GM19328 (cell line): ENCODE results near the gene CACNA2D4.

Experiments used
- ATAC-seq: cut with Tn5 transposase; IDR thresholded peaks from one replicate; pipeline ENCODE4 v1.9.1; 2021; ENCODE audit warnings: mild to moderate bottlenecking, moderate library complexity; ENCODE audit not compliant: unreplicated experiment

CACNA2D4 gene

DNA sequence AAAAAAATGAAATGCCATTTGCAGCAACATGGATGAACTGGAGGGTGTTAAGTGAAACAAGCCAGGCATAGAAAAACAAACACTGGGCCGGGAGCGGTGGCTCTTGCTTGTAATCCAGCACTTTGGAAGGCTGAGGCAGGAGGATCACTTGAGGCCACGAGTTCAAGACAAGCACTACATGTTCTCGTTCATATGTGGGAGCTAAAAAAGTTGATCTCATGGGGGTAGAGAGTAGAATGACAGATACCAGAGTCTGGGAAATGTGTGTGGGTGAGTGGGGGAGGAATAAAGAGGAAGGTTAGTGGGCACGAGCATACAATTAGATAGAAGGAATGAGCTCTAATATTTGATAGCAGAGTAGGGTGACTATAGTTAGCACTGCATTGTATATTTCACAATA, 21.5 kb downstream of the CACNA2D4 start:
- no peak for ATAC-seq

- no peak for ATAC-seq
Observed at GRCh38 chr12:1890810-1891209, 27.6 kb downstream of the CACNA2D4 start.

GRCh38 chr12:1890119-1890703, 28.2 kb downstream of the CACNA2D4 start:
- ATAC-seq = no peak

DNA sequence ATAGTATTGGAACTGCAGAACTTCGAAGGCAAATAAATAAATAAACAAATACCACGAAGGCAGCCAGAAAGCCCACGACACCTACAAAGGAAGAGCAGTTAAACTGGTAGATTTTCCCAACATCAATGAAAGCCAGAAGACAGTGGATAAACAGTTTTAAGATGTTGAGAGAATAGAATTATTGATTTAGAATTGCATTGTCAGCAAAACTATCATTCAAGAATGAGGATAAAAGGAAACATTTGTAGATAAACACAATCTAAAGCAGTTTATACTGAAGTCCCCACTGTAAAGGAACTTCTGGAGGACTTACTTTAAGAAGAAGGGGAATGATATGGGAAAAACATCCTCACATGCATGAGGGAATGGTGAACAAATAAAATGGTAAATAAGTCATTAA, 29.5 kb downstream of the CACNA2D4 start:
- ATAC-seq = no peak

GRCh38 chr12:1886396-1887008, 31.9 kb downstream of the CACNA2D4 start:
- no peak for ATAC-seq

DNA sequence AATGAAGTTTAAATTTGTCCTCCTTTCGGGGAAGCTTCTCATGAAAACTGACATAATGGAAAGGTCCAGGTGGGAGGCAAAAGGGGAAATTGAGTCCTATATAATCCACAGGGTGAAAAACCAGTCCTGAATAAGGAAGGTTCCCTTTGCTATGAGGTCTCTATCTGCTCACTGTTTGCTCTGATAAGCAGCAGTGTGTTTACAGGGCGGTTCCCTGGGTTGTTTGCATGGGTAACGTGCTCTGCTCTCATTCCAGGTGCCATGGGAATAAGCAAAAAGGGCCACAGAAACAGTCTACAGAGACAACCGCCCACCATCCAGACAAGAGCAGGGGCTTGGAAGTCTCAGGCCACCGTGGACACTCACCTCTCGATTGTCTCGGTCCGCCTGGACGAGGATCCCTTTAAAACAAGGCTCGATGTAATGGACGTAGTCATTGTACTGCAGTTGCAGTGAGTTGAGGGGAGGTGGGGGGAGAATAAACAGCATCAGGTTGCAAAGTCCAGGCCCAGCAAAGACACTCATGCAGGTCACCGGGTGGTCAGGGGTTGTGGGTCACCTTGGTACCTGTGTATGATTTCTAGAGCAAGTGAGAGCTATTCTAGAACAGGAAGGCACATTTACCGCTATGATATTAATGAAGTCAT, 32.7 kb downstream of the CACNA2D4 start:
- no peak for ATAC-seq

GRCh38 chr12:1885082-1885596, 33.3 kb downstream of the CACNA2D4 start:
- no peak for ATAC-seq

DNA sequence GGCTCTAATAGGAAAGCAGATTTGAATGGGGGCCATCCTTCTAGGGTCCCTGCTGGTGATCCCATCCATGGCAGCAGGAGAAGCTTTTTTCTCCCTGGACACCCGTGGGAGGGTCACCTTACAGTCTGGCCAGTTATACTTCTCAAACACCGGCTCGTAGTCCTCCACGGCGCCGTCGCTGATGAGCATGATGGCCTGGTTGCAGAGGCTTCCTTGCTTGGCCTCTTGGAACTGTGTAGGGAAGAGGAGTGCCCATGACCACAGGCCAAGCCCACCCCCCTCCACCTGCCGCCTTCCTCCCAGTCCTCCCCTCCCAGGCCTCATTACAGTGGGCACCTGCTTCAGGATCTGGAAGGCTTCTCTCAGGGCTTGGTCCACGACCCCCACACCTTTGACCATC, 33.8 kb downstream of the CACNA2D4 start:
- no peak for ATAC-seq

GRCh38 chr12:1883513-1883912, 34.9 kb downstream of the CACNA2D4 start:
- no peak for ATAC-seq

DNA sequence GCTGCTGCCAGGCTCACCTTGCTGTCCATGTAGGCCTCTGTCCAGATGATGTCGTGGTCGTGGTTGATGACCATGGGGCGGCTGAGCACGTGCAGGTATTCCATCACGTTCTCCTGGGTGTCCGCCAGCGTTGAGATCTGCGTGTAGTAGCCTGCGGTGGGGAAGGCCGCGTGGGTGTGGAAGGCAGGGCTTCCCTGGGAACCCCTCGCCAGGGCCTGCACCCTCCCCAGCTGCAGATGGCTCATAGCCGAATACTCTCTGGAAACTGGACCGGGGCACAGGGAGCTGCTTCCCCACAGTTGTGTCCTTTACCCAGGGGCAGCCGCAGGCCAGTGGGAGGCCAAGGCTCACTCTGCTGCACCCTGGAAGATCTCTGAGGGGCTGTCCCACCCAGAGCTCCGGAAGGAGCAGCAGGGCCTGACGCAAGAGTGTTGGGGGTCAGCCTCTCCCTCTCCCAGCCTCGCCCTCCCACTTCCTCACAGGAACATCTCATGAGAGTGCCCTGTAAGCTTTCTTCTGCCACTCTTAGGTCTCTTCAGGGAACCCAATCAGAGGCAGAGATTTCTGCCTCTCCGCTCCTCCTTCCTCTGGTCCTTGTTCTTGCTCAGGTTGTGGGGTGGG, 35.5 kb downstream of the CACNA2D4 start:
- no peak for ATAC-seq

- ATAC-seq = no peak
Observed at GRCh38 chr12:1882405-1882804, 36.0 kb downstream of the CACNA2D4 start.

DNA sequence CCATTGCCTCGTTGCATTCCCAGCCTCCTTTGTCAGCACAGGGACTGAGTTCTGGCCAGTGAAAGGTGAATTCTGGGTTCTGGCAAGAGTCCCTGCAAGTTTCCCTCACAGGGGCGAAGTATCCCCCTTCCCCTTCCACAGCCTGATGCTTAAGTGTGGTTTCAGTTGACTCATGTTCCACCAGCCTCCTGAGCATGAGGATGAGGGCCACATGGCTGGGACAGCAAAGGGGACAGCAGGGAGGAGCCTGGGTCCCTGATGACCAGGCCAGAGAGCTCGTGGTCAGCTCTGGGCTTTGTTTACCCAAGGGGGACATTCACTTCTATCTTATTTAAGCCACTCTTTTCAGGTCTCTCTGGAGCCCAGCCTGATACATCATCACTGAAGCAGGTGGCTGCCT, 36.5 kb downstream of the CACNA2D4 start:
- ATAC-seq = no peak

DNA sequence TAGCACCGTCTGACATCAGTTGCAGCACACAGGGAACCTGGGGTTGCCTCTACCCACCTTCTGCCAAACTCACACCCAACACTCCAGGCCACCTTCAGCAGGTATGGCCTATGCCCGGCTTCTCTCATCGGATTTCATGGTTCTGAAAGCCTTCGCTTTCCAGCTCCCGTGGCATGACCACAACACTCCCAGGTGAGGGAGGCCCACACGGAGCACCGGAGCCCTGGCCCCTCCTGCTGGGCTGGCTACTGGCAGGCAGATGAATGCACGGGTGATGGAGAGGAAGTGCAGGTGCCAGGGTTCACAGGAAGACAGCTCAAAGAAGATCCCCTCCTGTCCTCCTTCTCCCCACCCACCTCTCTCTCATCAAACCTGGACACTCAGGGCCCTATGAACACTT, 37.2 kb downstream of the CACNA2D4 start:
- ATAC-seq = no peak

DNA sequence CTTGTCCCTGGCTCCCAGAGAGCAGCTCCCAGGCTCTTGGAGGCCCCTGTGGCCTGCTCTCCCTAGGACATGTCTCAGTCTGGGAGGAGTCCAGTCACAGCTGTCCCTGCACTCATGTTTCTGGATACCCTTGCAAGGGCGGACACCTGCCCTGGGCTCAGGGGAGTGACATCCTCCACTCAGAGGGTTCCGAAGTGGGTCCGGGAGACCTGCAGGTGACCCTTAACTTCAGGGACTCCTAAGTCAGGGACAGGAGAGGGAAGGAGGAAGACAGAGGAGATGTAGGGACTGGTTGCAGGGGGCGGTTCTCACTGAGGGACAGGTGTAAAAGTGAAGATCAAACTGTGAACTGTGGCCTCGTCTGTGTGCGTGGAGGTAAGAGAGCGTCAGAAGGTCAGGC, 37.6 kb downstream of the CACNA2D4 start:
- no peak for ATAC-seq

DNA sequence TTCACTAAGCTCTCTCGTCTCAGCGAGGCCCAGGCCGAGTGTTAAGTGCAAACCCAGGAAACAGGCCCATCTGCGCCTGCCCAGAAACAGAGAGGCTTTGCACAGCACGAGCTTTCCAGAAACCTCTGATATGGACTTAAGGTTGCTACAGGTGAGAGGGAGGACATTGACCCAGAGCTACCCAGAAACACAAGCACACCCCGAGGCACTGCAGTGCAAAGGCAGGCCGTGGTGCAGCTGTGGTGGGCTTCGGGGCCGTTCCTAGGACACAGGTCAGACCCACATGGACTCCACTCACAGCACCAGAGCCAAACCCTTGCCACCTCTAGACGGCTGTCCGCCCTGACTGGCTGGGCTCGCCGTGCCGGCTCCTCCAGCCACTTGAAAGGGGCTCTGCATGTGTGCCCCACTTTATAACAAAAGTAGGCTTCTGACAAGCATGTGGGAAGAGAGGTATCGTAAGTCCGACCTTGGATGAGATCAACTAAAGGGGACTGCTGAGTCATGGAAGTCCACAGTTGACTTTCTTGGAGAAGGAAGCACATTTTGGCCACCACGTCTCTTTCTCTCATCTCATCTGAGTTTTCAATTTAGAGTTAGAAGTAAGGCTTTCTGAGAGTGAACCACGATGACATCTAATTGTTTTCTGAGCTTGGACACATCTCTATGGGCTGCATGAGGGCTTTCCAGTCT, 38.2 kb downstream of the CACNA2D4 start:
- no peak for ATAC-seq

GRCh38 chr12:1879633-1880032, 38.8 kb downstream of the CACNA2D4 start:
- ATAC-seq = no peak

DNA sequence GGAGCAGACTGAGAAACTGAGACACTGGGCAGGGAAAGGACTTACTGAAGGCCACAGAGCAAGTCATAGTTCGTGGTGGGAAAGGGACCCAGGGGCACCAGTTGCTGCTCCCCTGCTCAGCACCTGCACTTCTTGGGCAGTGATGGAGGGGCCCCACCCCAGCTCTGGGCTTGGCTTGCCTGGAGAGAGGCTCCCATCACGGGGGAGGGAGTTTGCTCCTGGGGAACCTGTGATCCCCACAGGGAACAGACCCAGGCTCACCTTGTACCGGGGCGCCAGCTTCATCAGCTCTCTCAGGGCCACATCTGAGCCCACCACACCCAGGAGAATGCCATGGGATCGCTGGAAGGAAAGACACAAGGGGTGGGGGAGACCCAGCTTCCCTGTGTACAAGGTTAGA, 39.8 kb downstream of the CACNA2D4 start:
- no peak for ATAC-seq

DNA sequence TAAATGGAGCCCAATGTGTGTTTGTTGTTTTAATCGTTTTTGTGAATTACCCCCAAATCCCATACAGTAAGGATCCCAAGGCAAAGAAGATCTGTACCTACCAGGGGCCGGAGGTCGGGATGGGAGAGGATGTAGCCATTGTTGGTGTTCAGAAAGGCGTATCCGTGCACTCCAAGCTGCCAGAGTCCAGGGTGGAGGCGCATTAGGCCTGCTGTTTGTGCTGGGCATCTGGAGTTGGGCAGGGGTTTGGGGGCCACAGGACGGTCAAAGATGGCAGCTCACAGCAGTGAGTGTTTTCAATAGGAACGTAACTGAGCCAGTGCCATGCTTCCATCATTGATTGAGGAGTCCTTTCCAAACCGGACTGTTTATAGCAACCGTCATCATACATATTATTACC, 40.2 kb downstream of the CACNA2D4 start:
- no peak for ATAC-seq

DNA sequence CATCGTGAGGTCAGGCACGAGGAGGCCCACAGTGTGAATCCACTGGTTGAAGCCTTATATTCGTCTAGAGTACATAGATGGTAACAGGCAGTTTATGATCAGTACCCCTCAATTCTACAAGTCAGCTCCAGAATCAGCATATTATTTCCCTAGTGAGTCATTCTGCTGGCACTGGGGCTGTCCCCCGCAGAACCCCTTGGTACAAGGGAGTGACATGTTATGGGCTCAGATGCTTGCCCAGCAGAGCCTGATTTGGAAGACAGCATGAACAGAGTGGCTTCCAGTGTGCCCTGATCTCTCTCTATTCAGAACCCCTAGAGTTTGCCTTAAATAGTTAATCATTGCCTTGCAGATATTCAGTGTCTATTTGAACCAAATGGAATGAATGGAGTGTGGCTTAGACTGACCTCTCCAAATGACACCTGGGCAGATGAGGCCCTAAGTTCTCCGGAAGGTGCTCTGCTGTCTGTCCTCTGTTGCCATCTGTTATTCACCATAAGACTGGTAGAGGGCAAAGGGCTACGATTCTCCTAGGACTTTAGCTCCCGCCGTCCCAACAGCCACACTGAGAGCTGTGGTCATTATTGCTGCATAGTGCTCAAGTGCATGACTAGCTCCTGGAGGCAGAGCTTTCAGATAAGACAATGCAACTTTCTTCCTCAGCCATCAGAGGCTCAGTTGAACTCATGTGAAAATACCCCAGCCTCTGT, 41.1 kb downstream of the CACNA2D4 start:
- no peak for ATAC-seq

- no peak for ATAC-seq
Observed at GRCh38 chr12:1876086-1876485, 42.4 kb downstream of the CACNA2D4 start.

GRCh38 chr12:1875608-1876007, 42.8 kb downstream of the CACNA2D4 start:
- no peak for ATAC-seq
